Measurements from ENCODE around the gene SEC31B. TPM values are rescaled to one million over a fixed set of nuclear protein-coding genes. Genes with fewer than 3 reads are reported as not detected.

SEC31B gene
- total and polyA plus RNA-seq, 2 of the 8 experiments (the other 6 are each of a cell fraction or from before 2014, with no cell fraction given), result 4.1 to 5.3 TPM

DNA sequence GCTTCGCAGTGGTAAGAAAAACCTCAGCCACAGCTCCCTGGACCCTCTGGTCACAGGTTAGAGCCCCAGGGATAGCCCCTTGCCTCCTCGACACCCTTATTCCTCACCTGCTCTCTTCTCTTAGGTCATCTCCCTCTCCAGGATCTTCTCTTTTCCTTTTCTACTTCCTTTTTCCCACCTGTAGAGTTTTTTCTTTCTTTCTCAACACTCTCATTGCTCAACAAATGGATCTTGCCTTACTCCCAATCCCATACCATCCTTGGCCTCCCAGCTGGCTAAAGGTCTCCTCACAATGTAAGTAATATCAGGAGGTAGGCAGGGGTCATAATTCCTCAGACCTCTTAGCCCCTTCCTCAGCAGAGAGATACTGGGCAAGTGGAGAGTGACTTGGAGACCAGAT is 39.7 kb downstream of the SEC31B start:
- ChIA-PET POLR2A (ENCODE audit: partially characterized antibody) (interaction anchor here (1.0 to 1.7 kb wide), 2 partner anchors 39 to 56 kb away, joined by 3 to 5 read pairs; partner anchors contain the start of gene HIF1AN), CTCF (ENCODE audit: partially characterized antibody) (interaction anchor here (1.0 to 10.7 kb wide), 7 partner anchors 17 to 139 kb away, joined by 3 to 163 read pairs (median 4); partner anchors contain the start of gene SEC31B)
- H2BK12ac ChIP-seq (ENCODE audit: low read depth, low read length), result no peak overlapping the region
- no peak overlapping the region for H2AFZ ChIP-seq (ENCODE audit: low read length)
- no peak overlapping the region for H2BK20ac ChIP-seq (ENCODE audit: low read length)
- no peak overlapping the region for H3K56ac ChIP-seq (replicated peaks; ENCODE audit: insufficient read length, low read depth, low read length)
- DNase-seq (ENCODE audit: low read depth in 1 of 2, low spot score in 2 of 2) (no peak), FAIRE-seq (no peak)
- H4K91ac ChIP-seq (replicated peaks; ENCODE audit: insufficient read length, low read length), result no peak overlapping the region
- H3K4ac ChIP-seq (replicated peaks; ENCODE audit: insufficient read length, low read depth, low read length), result no peak overlapping the region
- no peak overlapping the region for H4K5ac ChIP-seq (ENCODE audit: insufficient read length, low read depth, low read length)
- H2BK5ac ChIP-seq (ENCODE audit: low read depth, low read length), result no peak overlapping the region
- no peak overlapping the region for H2BK120ac ChIP-seq (replicated peaks; ENCODE audit: low read depth, low read length)
- H3K36me3 ChIP-seq (ENCODE audit: control insufficient read depth in 2 of 4, insufficient read depth in 4 of 4, low read length in 3 of 4), result no peaks in the 10 kb centered on the region; a peak in 1 of 8 replicates
- no peak overlapping the region for H3K4me2 ChIP-seq (ENCODE audit: insufficient read depth in 1 of 2, low read depth in 2 of 2, low read length in 2 of 2)
- H3K14ac ChIP-seq (ENCODE audit: insufficient read length), result no peak overlapping the region
- no peak overlapping the region for H2BK15ac ChIP-seq (ENCODE audit: low read length)
- H3K79me1 ChIP-seq (ENCODE audit: low read depth, low read length), result no peaks in the 10 kb centered on the region
- no peak overlapping the region for H3K9ac ChIP-seq (replicated peaks in 1 of 4; ENCODE audit: extremely low read depth in 1 of 4, low read depth in 3 of 4, low read length in 3 of 4)
- H4K8ac ChIP-seq (ENCODE audit: extremely low read depth, insufficient read depth, low read length), result no peak overlapping the region
- H4K20me1 ChIP-seq (replicated peaks in 1 of 2; ENCODE audit: control insufficient read depth in 1 of 2, insufficient read depth in 2 of 2, low read length in 2 of 2), result peaks cover 6 to 9% of the 10 kb centered on the region in 2 experiments
- no peaks in the 10 kb centered on the region for H3K9me3 ChIP-seq (ENCODE audit: insufficient read depth in 2 of 2, low read depth in 1 of 2, low read length in 1 of 2)
- H3K79me2 ChIP-seq (ENCODE audit: control insufficient read depth in 1 of 2, insufficient read depth in 2 of 2, low read length in 2 of 2), result no peaks in the 10 kb centered on the region
- H3K23ac ChIP-seq (ENCODE audit: insufficient read length), result no peak overlapping the region
- H3K4me3 ChIP-seq (ENCODE audit: extremely low read depth in 1 of 4, insufficient read depth in 2 of 4, low read depth in 3 of 4, low read length in 4 of 4), result no peak overlapping the region
- no peak overlapping the region for H3K18ac ChIP-seq (ENCODE audit: extremely low read depth, low read length)
- H3K27ac ChIP-seq (ENCODE audit: low read depth, low read length), result no peak overlapping the region
- TF ChIP-seq TCF12 (IDR thresholded peaks at IDR 0.05; ENCODE audit: low read depth, low read length) (no peak), CHD1 (IDR thresholded peaks at IDR 0.05; ENCODE audit: low read depth, low read length) (no peak), FOSL1 (IDR thresholded peaks at IDR 0.05; ENCODE audit: insufficient read depth, low read depth, low read length) (no peak), RNF2 (IDR thresholded peaks at IDR 0.05; ENCODE audit: borderline replicate concordance, low read depth, low read length, missing control alignments, poor library complexity, severe bottlenecking) (no peak), CREB1 (IDR thresholded peaks at IDR 0.05) (no peak), BACH1 (IDR thresholded peaks at IDR 0.05; ENCODE audit: low read length) (no peak), SIN3A (conservative IDR thresholded peaks at IDR 0.05 in 1 of 2, IDR thresholded peaks at IDR 0.05 in 1 of 2; ENCODE audit: low read depth in 1 of 2, low read length in 2 of 2) (no peak), SIX5 (IDR thresholded peaks at IDR 0.05; ENCODE audit: low read depth, low read length) (no peak), GABPA (IDR thresholded peaks at IDR 0.05; ENCODE audit: borderline replicate concordance, insufficient read depth, low read length) (no peak)
- peaks cover 54 to 70% (median 60%) of the 10 kb centered on the region in 4 experiments for H3K27me3 ChIP-seq (replicated peaks in 1 of 4; ENCODE audit: control insufficient read depth in 3 of 4, extremely low read depth in 1 of 4, insufficient read depth in 3 of 4, low read length in 3 of 4)
- 74% methylated on average over 2 of the region's 2 CpGs; no CpG with 5 or more reads in 1 of the 2 experiments for WGBS, 2 experiments (ENCODE audit: extremely low coverage in 1 of 2, insufficient coverage in 1 of 2, insufficient read length in 1 of 2, insufficient replicate concordance in 2 of 2, low coverage in 1 of 2, low lambda C conversion rate in 2 of 2, missing lambda C conversion rate in 1 of 2)
- H2AK5ac ChIP-seq (ENCODE audit: low read depth, low read length), result no peak overlapping the region
- peaks cover 2 to 14% (median 10%) of the 10 kb centered on the region in 4 experiments for H3K4me1 ChIP-seq (replicated peaks in 1 of 4; ENCODE audit: control insufficient read depth in 3 of 4, insufficient read depth in 4 of 4, low read length in 3 of 4)
- H3K23me2 ChIP-seq (ENCODE audit: low read depth, low read length), result peaks cover 9% of the 10 kb centered on the region

Measured in H1 (cell line).